Retinal pigment epithelial cell (primary cell): ENCODE measurements around the gene RREB1.

ENCODE experiments used
- DNase-seq: peaks from one replicate; pipeline ENCODE4 v3.0.0-alpha.2; 2010; ENCODE audit warnings: low read depth
- H3K4me3 ChIP-seq: 2 replicates; pipeline ENCODE4 v1.5.1; 2011; ENCODE audit warnings: mild to moderate bottlenecking, low read length, control low read depth, moderate library complexity
- CTCF ChIP-seq: conservative IDR thresholded peaks from 2 replicates; pipeline ENCODE4 v1.5.1; 2011; ENCODE audit warnings: low read depth, low read length, control low read depth, inconsistent platforms

RREB1 gene

GRCh38 chr6:7124636-7125035, 16.9 kb downstream of the RREB1 start:
- no peak for DNase-seq
- no peak for TF ChIP-seq CTCF

GRCh38 chr6:7125290-7125689, 17.5 kb downstream of the RREB1 start:
- no peak for DNase-seq
- H3K4me3 ChIP-seq, result no peak overlapping the region
- TF ChIP-seq CTCF, result no peak

More at GRCh38 chr6:7124636-7125035, 16.9 kb downstream of the RREB1 start:
- no peak overlapping the region for H3K4me3 ChIP-seq

- no peak for TF ChIP-seq CTCF
- no peak for DNase-seq
- no peak overlapping the region for H3K4me3 ChIP-seq
These were observed 19.0 kb downstream of the RREB1 start for GRCh38 chr6:7126754-7127153.

GRCh38 chr6:7127680-7128079, 19.9 kb downstream of the RREB1 start:
- no peak for DNase-seq
- no peak for TF ChIP-seq CTCF
- H3K4me3 ChIP-seq, result no peak overlapping the region

GRCh38 chr6:7129360-7129759, 21.6 kb downstream of the RREB1 start:
- H3K4me3 ChIP-seq, result no peak overlapping the region
- TF ChIP-seq CTCF, result no peak
- no peak for DNase-seq

GRCh38 chr6:7129784-7130569, 22.2 kb downstream of the RREB1 start:
- DNase-seq, result peak; percentile 46
- H3K4me3 ChIP-seq, result no peak overlapping the region
- no peak for TF ChIP-seq CTCF

- no peak for TF ChIP-seq CTCF
- no peak for DNase-seq
- H3K4me3 ChIP-seq, result no peak overlapping the region
These were observed 23.6 kb downstream of the RREB1 start for GRCh38 chr6:7131390-7131789.
